ENCODE results near the gene FBXW7. TPM values are rescaled to one million over a fixed set of nuclear protein-coding genes. Genes with fewer than 3 reads are reported as not detected.

FBXW7 gene
- total RNA-seq, 1 experiment from 2014 or later: 24.3 TPM

DNA sequence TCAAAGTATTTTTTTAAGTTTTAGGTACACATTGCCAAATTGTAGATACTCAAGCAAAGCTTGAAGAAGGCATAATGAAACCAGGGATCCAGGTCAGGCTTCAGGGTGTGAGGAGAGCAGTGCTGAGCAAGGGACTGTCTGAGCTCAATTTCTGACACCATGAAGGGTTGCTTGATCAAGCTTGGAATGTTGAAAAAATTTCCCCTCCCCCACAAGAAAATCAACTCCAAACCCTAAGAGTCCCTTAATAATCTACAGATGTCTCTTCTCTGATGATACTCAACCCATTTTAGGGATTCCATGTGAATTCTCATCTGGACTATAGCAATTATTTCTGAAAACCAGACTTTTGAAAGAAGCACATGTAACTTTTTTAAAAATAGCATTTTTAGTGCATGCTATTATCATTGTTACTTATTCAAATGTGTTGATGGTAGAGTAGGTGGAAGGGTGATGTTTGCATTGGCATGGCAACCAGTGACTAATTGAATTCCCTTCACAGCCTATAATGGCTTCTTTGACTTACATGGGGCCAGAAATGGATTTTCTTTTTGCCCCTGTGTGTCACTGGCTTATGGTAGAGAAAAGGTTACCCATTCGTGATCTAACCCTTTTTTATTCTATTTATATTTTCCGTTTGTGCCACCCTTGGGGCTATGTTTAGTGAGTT lies 252.0 kb downstream of the FBXW7 start:
- DNase-seq (ENCODE audit: low read depth): peak; percentile 45

DNA sequence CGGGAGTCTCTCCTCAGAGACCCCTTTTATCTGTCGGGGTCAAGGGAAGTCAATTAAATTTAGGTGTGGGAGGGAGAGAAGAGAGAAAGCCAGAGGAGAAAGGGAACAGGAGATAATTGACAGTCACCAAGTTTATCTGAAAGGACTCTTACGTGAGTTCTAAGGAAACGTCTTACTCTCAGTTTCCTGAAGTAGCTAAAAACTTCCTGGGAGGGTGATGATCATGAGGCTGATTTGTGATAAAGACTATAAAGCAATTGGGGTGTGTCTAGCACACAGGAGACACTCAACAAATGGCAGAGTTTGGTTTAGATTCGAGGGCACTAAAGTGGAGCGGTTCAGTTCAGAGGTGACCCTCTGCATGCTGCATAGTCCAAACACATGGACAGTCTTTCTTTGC lies 254.1 kb downstream of the FBXW7 start:
- no peak for DNase-seq (ENCODE audit: low read depth)

DNA sequence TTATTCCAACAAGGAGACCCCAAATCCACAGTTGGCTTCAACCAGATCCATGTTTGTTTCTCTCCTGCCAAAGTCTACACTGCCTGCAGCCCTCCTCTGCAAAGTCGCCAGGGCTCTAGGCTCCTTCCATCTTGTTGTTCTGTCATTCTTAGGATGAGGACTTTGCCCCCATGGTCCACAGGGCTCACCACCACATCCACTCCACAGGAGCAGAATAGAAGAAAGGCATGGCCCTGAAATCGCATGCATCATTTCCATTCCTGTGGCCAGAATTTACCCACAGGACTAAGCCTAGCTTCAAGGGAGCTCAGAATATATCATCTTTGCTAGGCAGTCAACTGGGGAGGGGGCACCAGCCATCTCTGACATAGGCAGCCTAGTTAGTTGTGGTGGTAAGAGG lies 254.7 kb downstream of the FBXW7 start:
- DNase-seq (ENCODE audit: low read depth): no peak

DNA sequence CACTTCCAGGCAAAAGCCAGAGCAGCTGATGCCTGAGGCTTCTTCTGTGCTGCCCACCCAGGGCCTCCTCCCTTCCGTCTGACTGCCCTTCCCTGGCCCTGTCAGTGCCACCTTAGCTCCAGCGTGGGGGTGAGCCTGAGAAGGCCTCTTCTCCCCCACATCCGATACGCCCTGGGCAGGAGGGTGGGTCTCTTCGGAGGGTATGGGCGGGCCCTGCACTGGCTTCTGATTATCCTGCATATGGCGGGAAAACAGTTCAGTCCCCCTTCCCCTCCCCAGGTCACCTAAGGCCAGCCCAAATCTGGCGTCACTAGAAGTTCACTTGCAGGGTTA lies 256.7 kb downstream of the FBXW7 start:
- peak; percentile 67 for DNase-seq (ENCODE audit: low read depth)

GRCh38 chr4:152278505-152279233 lies 257.2 kb downstream of the FBXW7 start:
- DNase-seq (ENCODE audit: low read depth): no peak

- DNase-seq (ENCODE audit: low read depth): no peak
These were observed 257.8 kb downstream of the FBXW7 start for GRCh38 chr4:152278172-152278504.

DNA sequence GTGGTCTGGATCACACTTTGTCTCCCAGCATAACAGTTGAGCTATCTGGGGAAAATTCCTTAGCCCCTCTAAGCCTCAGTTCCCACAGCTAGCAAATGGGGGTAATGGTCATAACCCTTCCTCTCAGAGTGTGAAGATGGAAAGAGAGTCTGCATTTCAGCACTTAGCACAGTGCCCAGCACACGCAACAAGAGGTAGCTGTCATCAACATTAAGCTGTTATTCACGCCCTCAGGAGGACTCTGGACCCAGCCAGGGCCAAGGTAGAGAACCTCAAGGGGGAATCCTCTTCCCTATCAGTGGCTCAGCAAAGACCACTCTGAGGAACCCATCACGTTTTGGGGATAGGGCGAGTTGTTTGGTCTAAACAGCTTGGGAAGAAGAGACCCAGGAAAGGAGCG lies 258.6 kb downstream of the FBXW7 start:
- no peak for DNase-seq (ENCODE audit: low read depth)

GRCh38 chr4:152273343-152273742 lies 262.5 kb downstream of the FBXW7 start:
- DNase-seq (ENCODE audit: low read depth): peak; percentile 85

Other genes with a start within 250 kb of the FBXW7 start
- gene TMEM154, start 143.9 kb upstream of the FBXW7 start, total RNA-seq (2014; rRNA removed; shearing (Covaris generic)): 0.59 and 0.60 TPM in 2 replicates
- gene TIGD4, start 243.6 kb upstream of the FBXW7 start, total RNA-seq (2014; rRNA removed; shearing (Covaris generic)): under 0.01 and 0.10 TPM in 2 replicates
- 39.7 and 52.7 TPM in 2 replicates for gene ARFIP1, start 243.9 kb upstream of the FBXW7 start, total RNA-seq (2014; rRNA removed; shearing (Covaris generic))

Measured in RPMI7951 (cell line).